Measurements from ENCODE around the gene ANAPC13.

ANAPC13 gene

DNA sequence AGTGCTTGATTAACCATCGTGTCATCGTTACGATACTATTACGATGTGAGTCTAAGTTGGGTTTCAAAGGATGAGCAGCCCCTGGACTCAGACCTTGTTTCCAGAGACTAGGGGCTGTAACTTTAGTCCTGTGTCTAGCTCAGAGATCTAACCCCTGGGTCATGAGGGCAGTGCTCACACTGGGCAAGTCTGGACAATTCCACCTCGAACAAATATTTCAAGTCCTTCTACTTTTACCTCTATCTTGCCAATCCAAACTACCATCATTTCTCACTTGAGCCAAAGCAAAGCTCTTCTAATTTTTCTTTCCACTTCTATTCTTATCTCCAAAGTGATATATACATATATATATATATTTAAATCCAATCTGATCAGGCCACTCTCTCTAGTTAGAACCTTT is 10.8 kb downstream of the ANAPC13 start:
- Histone ChIP-seq H3K27me3 (ENCODE audit: insufficient read depth, low read depth, severe bottlenecking) (no peaks in the 10 kb centered on the region), H3K4me3 (ENCODE audit: low read depth, low read length) (no peak overlapping the region), H3K27ac (no peak overlapping the region), H3K9me3 (ENCODE audit: severe bottlenecking) (no peaks in the 10 kb centered on the region), H3K36me3 (peaks cover 31% of the 10 kb centered on the region)
- no peak for DNase-seq
- TF ChIP-seq, protein P1, sequence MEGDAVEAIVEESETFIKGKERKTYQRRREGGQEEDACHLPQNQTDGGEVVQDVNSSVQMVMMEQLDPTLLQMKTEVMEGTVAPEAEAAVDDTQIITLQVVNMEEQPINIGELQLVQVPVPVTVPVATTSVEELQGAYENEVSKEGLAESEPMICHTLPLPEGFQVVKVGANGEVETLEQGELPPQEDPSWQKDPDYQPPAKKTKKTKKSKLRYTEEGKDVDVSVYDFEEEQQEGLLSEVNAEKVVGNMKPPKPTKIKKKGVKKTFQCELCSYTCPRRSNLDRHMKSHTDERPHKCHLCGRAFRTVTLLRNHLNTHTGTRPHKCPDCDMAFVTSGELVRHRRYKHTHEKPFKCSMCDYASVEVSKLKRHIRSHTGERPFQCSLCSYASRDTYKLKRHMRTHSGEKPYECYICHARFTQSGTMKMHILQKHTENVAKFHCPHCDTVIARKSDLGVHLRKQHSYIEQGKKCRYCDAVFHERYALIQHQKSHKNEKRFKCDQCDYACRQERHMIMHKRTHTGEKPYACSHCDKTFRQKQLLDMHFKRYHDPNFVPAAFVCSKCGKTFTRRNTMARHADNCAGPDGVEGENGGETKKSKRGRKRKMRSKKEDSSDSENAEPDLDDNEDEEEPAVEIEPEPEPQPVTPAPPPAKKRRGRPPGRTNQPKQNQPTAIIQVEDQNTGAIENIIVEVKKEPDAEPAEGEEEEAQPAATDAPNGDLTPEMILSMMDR (IDR thresholded peaks at IDR 0.05; ENCODE audit: low read depth, low read length), result no peak

DNA sequence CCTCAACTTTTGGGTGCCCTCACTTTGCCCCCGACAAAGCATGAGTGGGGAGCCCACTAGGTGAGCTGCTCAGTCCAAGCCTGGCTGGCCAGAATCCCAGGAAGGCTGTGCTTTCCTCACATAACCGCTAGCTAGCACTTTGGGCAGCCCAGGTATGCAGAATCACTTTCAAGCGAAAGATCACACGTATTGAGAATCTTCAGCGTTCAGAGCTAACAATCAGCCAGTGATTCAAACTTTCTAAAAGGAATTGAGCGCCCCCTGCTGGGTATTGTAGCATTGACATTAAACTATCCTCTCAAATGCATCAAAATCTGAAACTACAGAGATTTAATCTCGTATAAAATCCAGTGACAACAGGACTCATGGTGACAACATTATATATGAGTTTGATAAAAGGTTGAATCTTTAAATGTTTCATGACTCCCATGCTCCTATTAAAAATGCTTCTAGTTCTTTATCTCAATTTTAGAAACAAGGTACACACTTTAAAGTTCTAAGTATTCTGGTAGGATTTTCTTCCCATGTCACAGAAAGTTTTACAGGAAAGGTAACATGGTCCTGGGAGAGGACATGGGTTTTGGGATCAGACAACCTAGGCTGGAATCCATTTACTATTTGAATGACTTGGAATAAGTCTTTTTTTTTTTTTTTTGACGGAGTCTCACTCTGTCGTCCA is 11.8 kb downstream of the ANAPC13 start:
- peaks cover 24% of the 10 kb centered on the region for H3K36me3 ChIP-seq
- H3K4me3 ChIP-seq (ENCODE audit: low read depth, low read length), result no peak overlapping the region
- H3K27me3 ChIP-seq (ENCODE audit: insufficient read depth, low read depth, severe bottlenecking), result no peaks in the 10 kb centered on the region
- H3K27ac ChIP-seq, result no peak overlapping the region
- DNase-seq, result peak; percentile 71
- TF ChIP-seq, protein P1 (IDR thresholded peaks at IDR 0.05; ENCODE audit: low read depth, low read length), result peak; percentile 45; the same call in 1 of the 2 replicates
- H3K9me3 ChIP-seq (ENCODE audit: severe bottlenecking), result no peaks in the 10 kb centered on the region

DNA sequence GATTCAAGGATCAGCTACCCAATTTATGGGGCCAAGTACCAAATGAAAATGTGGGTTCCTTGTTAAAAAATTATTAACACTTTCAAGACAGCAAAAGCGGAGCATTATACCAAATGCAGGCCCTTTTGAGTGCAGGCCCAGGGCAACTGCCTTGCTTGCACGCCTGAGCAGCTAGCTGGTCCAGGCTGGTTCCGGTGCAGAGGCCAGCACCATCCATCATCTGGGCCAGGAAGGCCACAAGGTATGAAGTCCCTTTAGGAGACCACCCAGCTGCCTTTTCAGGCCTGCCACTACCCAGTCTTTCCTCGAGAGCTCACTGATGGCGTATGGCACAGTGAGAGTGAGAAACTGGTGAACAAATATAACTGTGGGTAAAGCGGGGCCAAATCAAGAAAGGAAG is 13.0 kb downstream of the ANAPC13 start:
- TF ChIP-seq, protein P1 (IDR thresholded peaks at IDR 0.05; ENCODE audit: low read depth, low read length), result no peak
- no peak overlapping the region for H3K4me3 ChIP-seq (ENCODE audit: low read depth, low read length)
- no peak for DNase-seq

DNA sequence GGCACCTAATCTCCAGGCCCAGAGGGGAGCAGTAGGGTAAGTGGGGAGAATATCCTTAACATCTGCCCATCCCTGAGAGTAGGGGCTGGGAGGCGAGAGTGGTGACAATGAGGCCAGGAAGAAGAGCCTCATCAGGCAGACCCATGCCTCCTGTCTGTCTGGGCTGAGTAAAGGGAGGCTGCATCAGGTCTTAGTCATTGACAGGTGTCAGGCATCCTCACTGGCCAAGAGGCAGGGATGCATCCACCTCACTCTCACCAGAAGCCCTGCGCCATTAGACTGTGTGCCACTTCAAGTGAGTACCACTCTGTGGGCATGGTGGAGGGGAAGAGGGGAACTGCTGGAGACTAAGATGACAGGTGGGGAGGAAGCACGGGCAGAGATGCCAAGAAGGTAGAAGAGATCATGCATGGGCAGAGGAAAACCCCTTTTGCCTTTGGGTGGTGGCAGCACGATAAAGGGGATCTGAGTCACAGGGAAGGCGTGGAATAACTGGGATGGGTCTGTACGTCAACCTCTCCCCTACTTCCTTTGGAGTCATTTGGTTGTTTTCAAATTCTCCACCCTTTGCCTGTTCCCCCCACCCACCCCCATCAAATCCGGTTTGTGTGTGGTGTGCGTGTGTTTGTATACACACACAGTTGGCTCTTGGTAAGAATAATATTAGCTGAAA is 14.1 kb downstream of the ANAPC13 start:
- TF ChIP-seq, protein P1 (IDR thresholded peaks at IDR 0.05; ENCODE audit: low read depth, low read length), result no peak
- H3K4me3 ChIP-seq (ENCODE audit: low read depth, low read length), result no peak overlapping the region
- no peaks in the 10 kb centered on the region for H3K9me3 ChIP-seq (ENCODE audit: severe bottlenecking)
- H3K27ac ChIP-seq, result no peak overlapping the region
- DNase-seq, result no peak
- H3K27me3 ChIP-seq (ENCODE audit: insufficient read depth, low read depth, severe bottlenecking), result no peaks in the 10 kb centered on the region
- peaks cover 3% of the 10 kb centered on the region for H3K36me3 ChIP-seq

More for the DNA sequence above, 13.0 kb downstream of the ANAPC13 start:
- Histone ChIP-seq H3K27me3 (ENCODE audit: insufficient read depth, low read depth, severe bottlenecking) (no peaks in the 10 kb centered on the region), H3K36me3 (peaks cover 13% of the 10 kb centered on the region), H3K9me3 (ENCODE audit: severe bottlenecking) (no peaks in the 10 kb centered on the region), H3K27ac (no peak overlapping the region)

DNA sequence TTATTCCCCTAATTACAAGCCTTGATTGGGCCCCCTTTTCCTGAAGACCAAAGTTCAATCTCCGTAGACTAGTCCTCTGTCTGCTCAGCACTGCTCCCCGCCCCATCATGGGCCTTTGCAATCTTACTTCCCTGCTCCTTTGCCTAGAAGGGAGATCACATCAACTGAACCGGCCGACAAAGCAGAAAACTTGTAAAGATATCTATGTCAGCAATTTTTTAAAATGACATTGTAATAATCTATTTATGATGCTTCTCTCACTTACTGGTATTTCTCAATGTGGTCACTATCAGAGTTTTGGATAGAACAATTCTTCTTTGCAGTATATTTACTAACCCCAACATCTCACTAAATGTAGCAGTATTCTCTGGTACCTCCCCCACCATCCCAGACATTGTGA is 17.3 kb downstream of the ANAPC13 start:
- TF ChIP-seq, protein P1 (IDR thresholded peaks at IDR 0.05; ENCODE audit: low read depth, low read length), result no peak
- Histone ChIP-seq H3K9me3 (ENCODE audit: severe bottlenecking) (no peaks in the 10 kb centered on the region), H3K27me3 (ENCODE audit: insufficient read depth, low read depth, severe bottlenecking) (no peaks in the 10 kb centered on the region), H3K4me3 (ENCODE audit: low read depth, low read length) (no peak overlapping the region), H3K36me3 (no peaks in the 10 kb centered on the region; the same call in 1 of the 2 replicates), H3K27ac (no peak overlapping the region)
- DNase-seq, result no peak
